HL-60 (cell line): ENCODE results near the gene FCER2.

ENCODE experiments used
- POLR2AphosphoS5 ChIP-seq: IDR thresholded peaks from 2 replicates; pipeline ENCODE4 v1.6.1; 2012; ENCODE audit warnings: low read depth
- TF ChIP-seq, protein P1 (sequence below): IDR thresholded peaks from one replicate; pipeline ENCODE4 v1.5.1; 2011; ENCODE audit warnings: low read length, control low read depth, inconsistent platforms; ENCODE audit not compliant: insufficient read depth
- TF ChIP-seq, protein P2 (sequence below): IDR thresholded peaks from 2 replicates; pipeline ENCODE4 v1.6.1; 2012; ENCODE audit warnings: low read depth; ENCODE audit not compliant: insufficient replicate concordance

DNA sequence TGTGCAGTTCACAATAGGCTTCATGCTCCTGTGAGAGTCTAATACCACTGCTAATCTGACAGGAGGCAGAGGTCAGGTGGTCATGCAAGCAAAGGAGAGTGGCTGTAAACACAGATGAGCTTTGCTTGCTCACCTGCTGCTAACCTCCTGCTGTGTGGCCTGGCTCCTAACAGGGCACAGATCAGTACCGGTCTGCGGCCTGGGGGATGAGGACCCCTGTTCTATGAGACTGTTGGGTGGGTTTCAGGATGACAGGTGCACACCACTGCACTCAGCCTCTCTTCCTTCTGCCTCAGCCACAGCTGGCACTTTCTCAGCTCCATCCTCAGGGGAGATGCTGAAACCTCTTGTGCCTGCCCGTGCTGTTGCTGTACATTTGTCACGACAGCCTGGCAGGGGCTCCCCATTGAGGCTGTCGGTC lies 20.3 kb upstream of the FCER2 start:
- TF ChIP-seq, protein P1, sequence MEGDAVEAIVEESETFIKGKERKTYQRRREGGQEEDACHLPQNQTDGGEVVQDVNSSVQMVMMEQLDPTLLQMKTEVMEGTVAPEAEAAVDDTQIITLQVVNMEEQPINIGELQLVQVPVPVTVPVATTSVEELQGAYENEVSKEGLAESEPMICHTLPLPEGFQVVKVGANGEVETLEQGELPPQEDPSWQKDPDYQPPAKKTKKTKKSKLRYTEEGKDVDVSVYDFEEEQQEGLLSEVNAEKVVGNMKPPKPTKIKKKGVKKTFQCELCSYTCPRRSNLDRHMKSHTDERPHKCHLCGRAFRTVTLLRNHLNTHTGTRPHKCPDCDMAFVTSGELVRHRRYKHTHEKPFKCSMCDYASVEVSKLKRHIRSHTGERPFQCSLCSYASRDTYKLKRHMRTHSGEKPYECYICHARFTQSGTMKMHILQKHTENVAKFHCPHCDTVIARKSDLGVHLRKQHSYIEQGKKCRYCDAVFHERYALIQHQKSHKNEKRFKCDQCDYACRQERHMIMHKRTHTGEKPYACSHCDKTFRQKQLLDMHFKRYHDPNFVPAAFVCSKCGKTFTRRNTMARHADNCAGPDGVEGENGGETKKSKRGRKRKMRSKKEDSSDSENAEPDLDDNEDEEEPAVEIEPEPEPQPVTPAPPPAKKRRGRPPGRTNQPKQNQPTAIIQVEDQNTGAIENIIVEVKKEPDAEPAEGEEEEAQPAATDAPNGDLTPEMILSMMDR = no peak
- no peak for TF ChIP-seq POLR2AphosphoS5
- TF ChIP-seq, protein P2, sequence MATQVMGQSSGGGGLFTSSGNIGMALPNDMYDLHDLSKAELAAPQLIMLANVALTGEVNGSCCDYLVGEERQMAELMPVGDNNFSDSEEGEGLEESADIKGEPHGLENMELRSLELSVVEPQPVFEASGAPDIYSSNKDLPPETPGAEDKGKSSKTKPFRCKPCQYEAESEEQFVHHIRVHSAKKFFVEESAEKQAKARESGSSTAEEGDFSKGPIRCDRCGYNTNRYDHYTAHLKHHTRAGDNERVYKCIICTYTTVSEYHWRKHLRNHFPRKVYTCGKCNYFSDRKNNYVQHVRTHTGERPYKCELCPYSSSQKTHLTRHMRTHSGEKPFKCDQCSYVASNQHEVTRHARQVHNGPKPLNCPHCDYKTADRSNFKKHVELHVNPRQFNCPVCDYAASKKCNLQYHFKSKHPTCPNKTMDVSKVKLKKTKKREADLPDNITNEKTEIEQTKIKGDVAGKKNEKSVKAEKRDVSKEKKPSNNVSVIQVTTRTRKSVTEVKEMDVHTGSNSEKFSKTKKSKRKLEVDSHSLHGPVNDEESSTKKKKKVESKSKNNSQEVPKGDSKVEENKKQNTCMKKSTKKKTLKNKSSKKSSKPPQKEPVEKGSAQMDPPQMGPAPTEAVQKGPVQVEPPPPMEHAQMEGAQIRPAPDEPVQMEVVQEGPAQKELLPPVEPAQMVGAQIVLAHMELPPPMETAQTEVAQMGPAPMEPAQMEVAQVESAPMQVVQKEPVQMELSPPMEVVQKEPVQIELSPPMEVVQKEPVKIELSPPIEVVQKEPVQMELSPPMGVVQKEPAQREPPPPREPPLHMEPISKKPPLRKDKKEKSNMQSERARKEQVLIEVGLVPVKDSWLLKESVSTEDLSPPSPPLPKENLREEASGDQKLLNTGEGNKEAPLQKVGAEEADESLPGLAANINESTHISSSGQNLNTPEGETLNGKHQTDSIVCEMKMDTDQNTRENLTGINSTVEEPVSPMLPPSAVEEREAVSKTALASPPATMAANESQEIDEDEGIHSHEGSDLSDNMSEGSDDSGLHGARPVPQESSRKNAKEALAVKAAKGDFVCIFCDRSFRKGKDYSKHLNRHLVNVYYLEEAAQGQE = no peak
